ENCODE data around the gene ZNF234.
"Not testable (repeated sequence)": the region's sequence is repeated elsewhere in the genome, so short reads cannot be mapped to it uniquely, and the experiment has no call there.

The ZNF234 gene

DNA sequence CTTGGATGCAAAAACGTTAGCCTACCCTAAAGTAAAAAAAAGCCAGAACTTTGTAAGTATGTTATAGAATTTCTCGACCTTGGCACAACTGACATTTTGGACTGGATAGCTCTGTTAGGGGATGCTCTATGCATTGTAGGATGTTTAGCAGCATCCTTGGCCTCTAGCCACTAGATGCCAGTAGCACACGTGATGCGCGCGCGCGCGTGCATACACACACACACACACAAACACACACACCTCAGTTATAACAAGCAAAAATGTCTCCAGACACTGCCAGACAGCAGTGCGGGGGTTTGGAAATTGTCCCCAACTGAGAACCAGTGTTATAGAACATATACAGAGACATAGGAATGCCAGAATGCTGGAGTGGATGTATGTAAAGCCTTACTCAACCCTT, 40.8 kb downstream of the ZNF234 start:
- no peak for DNase-seq

DNA sequence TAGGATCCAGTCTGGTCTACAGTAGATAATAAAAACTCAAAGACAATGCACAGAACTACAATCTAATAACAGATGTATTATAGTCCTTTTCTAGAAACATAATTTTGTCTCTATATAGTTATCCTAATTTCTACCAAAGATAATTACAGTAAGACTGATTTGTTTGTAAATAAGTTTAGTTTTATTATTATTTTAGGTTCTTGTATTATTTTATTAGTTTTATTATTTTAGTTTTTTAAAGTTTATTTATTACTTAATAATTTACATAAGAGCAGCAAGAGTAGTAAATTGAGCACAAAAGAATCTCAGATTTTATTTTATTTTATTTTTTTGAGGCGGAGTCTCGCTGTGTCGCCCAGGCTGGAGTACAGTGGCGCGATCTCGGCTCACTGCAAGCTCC, 48.7 kb downstream of the ZNF234 start:
- DNase-seq: no peak

GRCh38 chr19:44192127-44192526, 50.8 kb downstream of the ZNF234 start:
- no peak for DNase-seq

DNA sequence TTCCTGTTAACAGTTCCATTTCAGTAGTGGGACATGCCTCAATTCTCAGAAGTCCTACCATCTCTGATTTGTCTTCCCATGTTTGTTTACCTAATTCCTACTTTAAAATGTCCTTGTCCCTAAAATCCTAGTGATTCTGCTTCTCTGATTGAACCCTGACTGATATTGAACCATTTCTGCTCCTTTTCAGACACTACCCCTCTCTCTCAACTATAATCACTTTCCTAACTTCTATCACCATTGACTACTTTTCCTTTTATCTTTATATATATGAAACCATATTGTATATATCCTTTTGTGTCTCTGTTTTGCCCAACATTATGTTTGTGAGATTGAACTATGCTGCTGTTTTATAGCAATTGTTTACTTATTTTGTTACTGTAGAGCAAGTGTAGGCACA, 55.4 kb downstream of the ZNF234 start:
- no peak for DNase-seq

GRCh38 chr19:44202470-44202869, 61.1 kb downstream of the ZNF234 start:
- peak; percentile 22 for DNase-seq

- DNase-seq: no peak
These were observed 61.6 kb downstream of the ZNF234 start for GRCh38 chr19:44202974-44203373.

DNA sequence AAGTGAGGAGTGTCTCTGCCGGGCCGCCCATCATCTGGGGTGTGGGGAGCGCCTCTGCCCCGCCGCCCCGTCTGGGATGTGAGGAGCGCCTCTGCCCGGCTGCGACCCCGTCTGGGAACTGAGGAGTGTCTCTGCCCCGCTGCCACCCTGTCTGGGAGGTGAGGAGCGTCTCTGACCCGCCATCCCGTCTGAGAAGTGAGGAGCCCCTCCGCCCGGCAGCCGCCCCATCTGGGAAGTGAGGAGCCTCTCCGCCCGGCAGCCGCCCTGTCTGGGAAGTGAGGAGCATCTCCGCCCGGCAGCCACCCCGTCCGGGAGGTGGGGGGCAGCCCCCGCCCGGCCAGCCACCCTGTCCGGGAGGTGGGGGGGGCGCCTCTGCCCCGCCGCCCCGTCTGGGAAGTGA, 62.5 kb downstream of the ZNF234 start:
- DNase-seq: not testable (repeated sequence)

- DNase-seq: no peak
These were observed 63.4 kb downstream of the ZNF234 start for GRCh38 chr19:44204772-44205171.

DNA sequence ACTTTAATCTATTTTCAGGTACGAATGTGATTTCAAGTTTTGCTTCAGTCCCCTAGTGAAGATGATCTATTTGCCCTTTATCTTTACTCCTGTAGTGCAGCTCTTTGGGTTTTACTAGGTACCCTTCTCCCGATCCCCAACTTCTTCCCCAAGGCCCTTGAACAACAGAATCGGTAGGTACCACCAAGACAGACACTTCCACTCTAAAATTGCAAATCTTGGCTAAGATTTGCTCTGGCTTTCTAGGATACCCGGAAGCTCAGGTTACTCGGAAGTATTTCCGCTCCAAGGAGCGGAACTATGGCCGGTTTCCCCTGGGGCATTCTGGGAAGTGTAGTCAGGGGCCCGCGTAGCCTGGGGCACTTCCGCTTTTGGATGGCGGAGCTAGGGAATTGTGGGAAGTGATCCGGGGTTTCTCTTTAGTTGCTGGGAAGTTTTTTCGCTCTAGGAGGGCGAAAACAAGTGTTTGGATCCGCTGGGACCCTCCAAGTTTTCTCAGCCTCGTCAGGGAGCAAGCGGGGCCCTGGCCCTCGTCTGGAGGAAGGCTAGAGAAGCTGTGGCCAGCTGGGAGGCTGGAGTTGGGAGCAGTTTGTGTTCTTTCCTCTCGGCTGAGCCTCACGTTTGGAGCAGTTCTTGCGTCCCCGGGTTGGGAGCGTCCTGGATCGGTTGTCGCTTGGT, 65.9 kb downstream of the ZNF234 start:
- peak; percentile 97 for DNase-seq

Measured in fibroblast of skin of scalp (primary cell).